Measurements from ENCODE around the gene GPR137. TPM values are rescaled to one million over a fixed set of nuclear protein-coding genes. Genes with fewer than 3 reads are reported as not detected.

GPR137 gene
- total RNA-seq, 1 experiment from 2014 or later: 33.3 TPM

GRCh38 chr11:64318766-64319761 lies 33.4 kb downstream of the GPR137 start:
- CTCF ChIA-PET: interaction anchor here (0.6 to 3.7 kb wide), 4 partner anchors 13 to 34 kb away, joined by 3 to 168 read pairs (median 42); no protein-coding TSS in a partner anchor

DNA sequence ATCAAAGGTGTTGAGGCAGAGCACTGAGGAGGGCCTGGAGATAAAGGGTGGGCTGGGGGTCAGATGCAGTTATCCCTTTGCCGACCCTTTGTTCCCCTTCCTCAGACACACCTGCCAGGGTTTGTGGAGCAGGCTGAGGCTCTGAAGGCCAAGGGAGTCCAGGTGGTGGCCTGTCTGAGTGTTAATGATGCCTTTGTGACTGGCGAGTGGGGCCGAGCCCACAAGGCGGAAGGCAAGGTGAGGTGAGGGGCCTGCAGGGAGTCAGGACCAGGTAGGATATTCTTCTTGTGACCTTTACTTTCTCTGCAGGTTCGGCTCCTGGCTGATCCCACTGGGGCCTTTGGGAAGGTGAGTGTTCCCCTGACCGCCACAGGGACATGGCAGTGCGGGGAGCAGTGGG lies 34.9 kb downstream of the GPR137 start:
- intact Hi-C loops (cut with micrococcal nuclease; ENCODE audit: unreplicated experiment): no loop called here
- no peak overlapping the region for H3K27ac Mint-ChIP-seq (ENCODE audit: unreplicated experiment)
- DNase-seq: no peak
- peaks cover 27% of the 10 kb centered on the region for H3K4me1 Mint-ChIP-seq (ENCODE audit: low read depth, unreplicated experiment)
- H3K36me3 Mint-ChIP-seq (ENCODE audit: insufficient read depth, unreplicated experiment): peaks cover 70% of the 10 kb centered on the region
- BruUV-seq (replicated peaks): no TSS peak
- H3K4me3 Mint-ChIP-seq (ENCODE audit: low read depth, unreplicated experiment): no peak overlapping the region
- TF ChIP-seq, protein P1, sequence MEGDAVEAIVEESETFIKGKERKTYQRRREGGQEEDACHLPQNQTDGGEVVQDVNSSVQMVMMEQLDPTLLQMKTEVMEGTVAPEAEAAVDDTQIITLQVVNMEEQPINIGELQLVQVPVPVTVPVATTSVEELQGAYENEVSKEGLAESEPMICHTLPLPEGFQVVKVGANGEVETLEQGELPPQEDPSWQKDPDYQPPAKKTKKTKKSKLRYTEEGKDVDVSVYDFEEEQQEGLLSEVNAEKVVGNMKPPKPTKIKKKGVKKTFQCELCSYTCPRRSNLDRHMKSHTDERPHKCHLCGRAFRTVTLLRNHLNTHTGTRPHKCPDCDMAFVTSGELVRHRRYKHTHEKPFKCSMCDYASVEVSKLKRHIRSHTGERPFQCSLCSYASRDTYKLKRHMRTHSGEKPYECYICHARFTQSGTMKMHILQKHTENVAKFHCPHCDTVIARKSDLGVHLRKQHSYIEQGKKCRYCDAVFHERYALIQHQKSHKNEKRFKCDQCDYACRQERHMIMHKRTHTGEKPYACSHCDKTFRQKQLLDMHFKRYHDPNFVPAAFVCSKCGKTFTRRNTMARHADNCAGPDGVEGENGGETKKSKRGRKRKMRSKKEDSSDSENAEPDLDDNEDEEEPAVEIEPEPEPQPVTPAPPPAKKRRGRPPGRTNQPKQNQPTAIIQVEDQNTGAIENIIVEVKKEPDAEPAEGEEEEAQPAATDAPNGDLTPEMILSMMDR (IDR thresholded peaks at IDR 0.05; ENCODE audit: unreplicated experiment): no peak
- H3K9me3 Mint-ChIP-seq (ENCODE audit: low read depth, unreplicated experiment): no peaks in the 10 kb centered on the region
- CTCF ChIA-PET: no interaction called here
- H3K27me3 Mint-ChIP-seq (ENCODE audit: unreplicated experiment): no peaks in the 10 kb centered on the region

More at GRCh38 chr11:64318766-64319761, 33.4 kb downstream of the GPR137 start:
- Mint-ChIP-seq H3K9me3 (ENCODE audit: low read depth, unreplicated experiment) (no peaks in the 10 kb centered on the region), H3K4me3 (ENCODE audit: low read depth, unreplicated experiment) (peak overlapping the region; percentile 98), H3K27me3 (ENCODE audit: unreplicated experiment) (no peaks in the 10 kb centered on the region), H3K36me3 (ENCODE audit: insufficient read depth, unreplicated experiment) (peaks cover 82% of the 10 kb centered on the region), H3K4me1 (ENCODE audit: low read depth, unreplicated experiment) (peaks cover 27% of the 10 kb centered on the region), H3K27ac (ENCODE audit: unreplicated experiment) (peak overlapping the region; percentile 99)
- TF ChIP-seq, protein P1 (IDR thresholded peaks at IDR 0.05; ENCODE audit: unreplicated experiment): no peak
- no peak for DNase-seq
- intact Hi-C loops (cut with micrococcal nuclease; ENCODE audit: unreplicated experiment): no loop called here
- BruUV-seq (replicated peaks): TSS peak; percentile 43

DNA sequence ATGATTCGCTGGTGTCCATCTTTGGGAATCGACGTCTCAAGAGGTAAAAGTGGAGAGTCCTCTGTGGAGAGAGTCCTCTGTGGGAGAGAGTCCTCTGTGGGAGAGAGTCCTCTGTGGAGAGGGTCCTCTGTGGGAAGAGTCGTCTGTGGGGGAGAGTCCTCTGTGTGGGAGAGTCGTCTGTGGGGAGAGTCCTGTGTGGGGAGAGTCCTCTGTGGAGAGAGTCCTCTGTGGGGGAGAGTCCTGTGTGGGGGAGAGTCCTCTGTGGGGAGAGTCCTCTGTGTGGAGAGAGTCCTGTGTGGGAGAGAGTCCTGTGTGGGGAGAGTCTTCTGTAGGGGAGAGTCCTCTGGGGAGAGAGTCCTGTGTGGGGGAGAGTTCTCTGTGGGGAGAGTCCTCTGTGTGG lies 35.4 kb downstream of the GPR137 start:
- DNase-seq: no peak
- intact Hi-C loops (cut with micrococcal nuclease; ENCODE audit: unreplicated experiment): no loop called here
- Mint-ChIP-seq H3K36me3 (ENCODE audit: insufficient read depth, unreplicated experiment) (peaks cover 68% of the 10 kb centered on the region), H3K4me1 (ENCODE audit: low read depth, unreplicated experiment) (peaks cover 27% of the 10 kb centered on the region), H3K9me3 (ENCODE audit: low read depth, unreplicated experiment) (no peaks in the 10 kb centered on the region), H3K27ac (ENCODE audit: unreplicated experiment) (no peak overlapping the region), H3K27me3 (ENCODE audit: unreplicated experiment) (no peaks in the 10 kb centered on the region), H3K4me3 (ENCODE audit: low read depth, unreplicated experiment) (no peak overlapping the region)
- no TSS peak for BruUV-seq (replicated peaks)
- TF ChIP-seq, protein P1 (IDR thresholded peaks at IDR 0.05; ENCODE audit: unreplicated experiment): no peak
- CTCF ChIA-PET: no interaction called here

- H3K27me3 Mint-ChIP-seq (ENCODE audit: unreplicated experiment): no peaks in the 10 kb centered on the region
- CTCF ChIA-PET: no interaction called here
- H3K9me3 Mint-ChIP-seq (ENCODE audit: low read depth, unreplicated experiment): no peaks in the 10 kb centered on the region
- DNase-seq: no peak
- intact Hi-C loops (cut with micrococcal nuclease; ENCODE audit: unreplicated experiment): no loop called here
- H3K4me1 Mint-ChIP-seq (ENCODE audit: low read depth, unreplicated experiment): peaks cover 27% of the 10 kb centered on the region
- BruUV-seq (replicated peaks): no TSS peak
- TF ChIP-seq, protein P1 (IDR thresholded peaks at IDR 0.05; ENCODE audit: unreplicated experiment): no peak
- peak overlapping the region; percentile 7 for H3K27ac Mint-ChIP-seq (ENCODE audit: unreplicated experiment)
- H3K36me3 Mint-ChIP-seq (ENCODE audit: insufficient read depth, unreplicated experiment): peaks cover 62% of the 10 kb centered on the region
- H3K4me3 Mint-ChIP-seq (ENCODE audit: low read depth, unreplicated experiment): no peak overlapping the region
These were observed 35.9 kb downstream of the GPR137 start for GRCh38 chr11:64321533-64321932.
